Neuronal stem cell (in vitro differentiated cells): Measurements from ENCODE around the gene TMEM60.

Experiments
- DNase-seq: peaks from one replicate; pipeline ENCODE4 v3.0.0-alpha.2; 2013; ENCODE audit warnings: low spot score
- H2AFZ ChIP-seq: one replicate; pipeline ENCODE4 v1.6.1; 2013; ENCODE audit warnings: mild to moderate bottlenecking, low read length, inconsistent platforms
- H2AK5ac ChIP-seq: 2 replicates; pipeline ENCODE4 v1.6.1; 2013; ENCODE audit warnings: low read depth, mild to moderate bottlenecking, inconsistent platforms, low read length, moderate library complexity, mixed read lengths
- H2BK120ac ChIP-seq: 2 replicates; pipeline ENCODE4 v1.6.1; 2013; ENCODE audit warnings: low read depth, mild to moderate bottlenecking, inconsistent platforms, low read length, moderate library complexity, mixed read lengths
- H2BK12ac ChIP-seq: one replicate; pipeline ENCODE4 v1.6.1; 2013; ENCODE audit warnings: low read length, inconsistent platforms
- H2BK15ac ChIP-seq: 2 replicates; pipeline ENCODE4 v1.6.1; 2013; ENCODE audit warnings: mild to moderate bottlenecking, low read length, inconsistent platforms, mixed read lengths
- H2BK5ac ChIP-seq: one replicate; pipeline ENCODE4 v1.6.1; 2013; ENCODE audit warnings: inconsistent platforms, mild to moderate bottlenecking, low read length, moderate library complexity
- H3K14ac ChIP-seq: one replicate; pipeline ENCODE4 v1.6.1; 2013; ENCODE audit warnings: low read length, inconsistent platforms
- H3K18ac ChIP-seq: 2 replicates; pipeline ENCODE4 v1.6.1; 2013; ENCODE audit warnings: low read length, inconsistent platforms
- H3K23ac ChIP-seq: 2 replicates; pipeline ENCODE4 v1.6.1; 2013; ENCODE audit warnings: low read depth, mild to moderate bottlenecking, mixed read lengths, low read length, inconsistent platforms; ENCODE audit not compliant: poor library complexity
- H3K27ac ChIP-seq: replicated peaks from 3 replicates; pipeline ENCODE4 v1.5.1; 2013; ENCODE audit warnings: low read length, inconsistent platforms
- H3K27me3 ChIP-seq, 3 experiments: 2 replicates each; pipeline ENCODE4 v1.6.1; 2013; ENCODE audit warnings: low read length in 3 of 3, mild to moderate bottlenecking in 2 of 3, inconsistent platforms in 1 of 3, low read depth in 1 of 3, mixed read lengths in 1 of 3, moderate library complexity in 1 of 3; ENCODE audit not compliant: control insufficient read depth in 3 of 3, insufficient read depth in 3 of 3
- H3K36me3 ChIP-seq, 2 donors: replicated peaks in 1 of 2; 2 replicates each; pipeline ENCODE4 v1.6.1; 2013; ENCODE audit warnings: low read length in 2 of 2; ENCODE audit not compliant: control insufficient read depth in 2 of 2, insufficient read depth in 2 of 2
- H3K4ac ChIP-seq: 2 replicates; pipeline ENCODE4 v1.6.1; 2013; ENCODE audit warnings: inconsistent platforms, mild to moderate bottlenecking, low read length, moderate library complexity
- H3K4me1 ChIP-seq, 2 donors: 1 replicate in 1 of 2; 2 replicates in 1 of 2; pipeline ENCODE4 v1.6.1; 2013; ENCODE audit warnings: low read length in 2 of 2, low read depth in 1 of 2; ENCODE audit not compliant: control insufficient read depth in 2 of 2, insufficient read depth in 1 of 2
- H3K4me2 ChIP-seq: one replicate; pipeline ENCODE4 v1.6.1; 2013; ENCODE audit warnings: mild to moderate bottlenecking, low read length, inconsistent platforms; ENCODE audit not compliant: insufficient read depth, poor library complexity, severe bottlenecking
- H3K4me3 ChIP-seq, 2 donors: 2 replicates each; pipeline ENCODE4 v1.5.1; 2013; ENCODE audit warnings: low read length in 2 of 2, mild to moderate bottlenecking in 2 of 2, inconsistent platforms in 1 of 2, moderate library complexity in 1 of 2
- H3K79me1 ChIP-seq: one replicate; pipeline ENCODE4 v1.6.1; 2013; ENCODE audit warnings: low read depth, mild to moderate bottlenecking, inconsistent platforms, low read length, moderate library complexity
- H3K9ac ChIP-seq: one replicate; pipeline ENCODE4 v1.6.1; 2013; ENCODE audit warnings: mild to moderate bottlenecking, low read depth, low read length, inconsistent platforms; ENCODE audit not compliant: poor library complexity
- H3K9me3 ChIP-seq, 2 donors: replicated peaks in 1 of 2; 2 replicates each; pipeline versions ENCODE3 to v1.6.1; 2013; ENCODE audit warnings: low read length in 2 of 2, mild to moderate bottlenecking in 2 of 2, inconsistent platforms in 1 of 2, low read depth in 1 of 2, mixed read lengths in 1 of 2, moderate library complexity in 1 of 2; ENCODE audit not compliant: control insufficient read depth in 2 of 2, insufficient read depth in 1 of 2
- H4K8ac ChIP-seq: one replicate; pipeline ENCODE4 v1.6.1; 2013; ENCODE audit warnings: low read depth, mild to moderate bottlenecking, inconsistent platforms, low read length, moderate library complexity
- H4K91ac ChIP-seq: one replicate; pipeline ENCODE4 v1.6.1; 2013; ENCODE audit warnings: low read length, low read depth, mild to moderate bottlenecking, inconsistent platforms; ENCODE audit not compliant: poor library complexity
- WGBS, 2 donors: extraction: QIAGEN DNeasy Blood & Tissue Kit; methylation state at CpG; one replicate each; pipeline ENCODE4 v1.1.7; 2013; ENCODE audit warnings: missing lambda C conversion rate in 2 of 2, mixed read lengths in 1 of 2; ENCODE audit not compliant: insufficient read length in 2 of 2, insufficient replicate concordance in 1 of 2; ENCODE audit errors: extremely low coverage in 2 of 2; 5-methylcytosine and 5-hydroxymethylcytosine counted together

The TMEM60 gene

GRCh38 chr7:77827999-77828398 is 29.8 kb upstream of the TMEM60 start:
- Histone ChIP-seq H2AK5ac (no peak overlapping the region), H2BK15ac (no peak overlapping the region), H3K9ac (no peak overlapping the region), H3K4me2 (no peak overlapping the region), H3K4ac (no peak overlapping the region), H2BK120ac (no peak overlapping the region), H3K36me3 (peaks cover 0 to 6% of the 10 kb centered on the region in 2 donors), H3K9me3 (no peaks in the 10 kb centered on the region), H2AFZ (no peak overlapping the region), H3K4me3 (no peak overlapping the region), H4K8ac (no peak overlapping the region), H3K14ac (no peak overlapping the region), H3K79me1 (no peaks in the 10 kb centered on the region), H3K23ac (no peak overlapping the region), H3K27ac (no peak overlapping the region), H4K91ac (no peak overlapping the region), H3K27me3 (no peaks in the 10 kb centered on the region), H2BK5ac (no peak overlapping the region), H3K18ac (no peak overlapping the region), H2BK12ac (no peak overlapping the region), H3K4me1 (peaks cover 0 to 2% of the 10 kb centered on the region in 2 donors)
- no peak for DNase-seq
- no CpG with 5 or more reads among the region's 2 CpGs for WGBS, 2 donors

GRCh38 chr7:77826300-77826699 is 28.1 kb upstream of the TMEM60 start:
- no peak overlapping the region for H3K9ac ChIP-seq
- no peak overlapping the region for H3K4me2 ChIP-seq
- peaks cover 5% of the 10 kb centered on the region for H3K79me1 ChIP-seq
- no peak overlapping the region for H2AK5ac ChIP-seq
- H2BK120ac ChIP-seq = no peak overlapping the region
- no peak overlapping the region for H3K18ac ChIP-seq
- H2BK5ac ChIP-seq = no peak overlapping the region
- H3K9me3 ChIP-seq = peaks cover 11 to 13% of the 10 kb centered on the region in 2 donors
- H3K27ac ChIP-seq = no peak overlapping the region
- H2AFZ ChIP-seq = no peak overlapping the region
- H3K36me3 ChIP-seq = peaks cover 0 to 2% of the 10 kb centered on the region in 2 donors
- no peak overlapping the region for H2BK15ac ChIP-seq
- H4K91ac ChIP-seq = no peak overlapping the region
- H3K4me1 ChIP-seq = peaks cover 0 to 2% of the 10 kb centered on the region in 2 donors
- H3K4me3 ChIP-seq = no peak overlapping the region
- DNase-seq = no peak
- H3K23ac ChIP-seq = no peak overlapping the region
- no peaks in the 10 kb centered on the region for H3K27me3 ChIP-seq
- no peak overlapping the region for H3K4ac ChIP-seq
- no CpG with 5 or more reads among the region's 2 CpGs for WGBS, 2 donors
- no peak overlapping the region for H4K8ac ChIP-seq
- no peak overlapping the region for H2BK12ac ChIP-seq
- no peak overlapping the region for H3K14ac ChIP-seq

GRCh38 chr7:77825131-77825530 is 26.9 kb upstream of the TMEM60 start:
- Histone ChIP-seq H4K91ac (no peak overlapping the region), H3K27ac (no peak overlapping the region), H2BK120ac (no peak overlapping the region), H2AFZ (no peak overlapping the region), H3K4me2 (no peak overlapping the region), H4K8ac (no peak overlapping the region), H3K4ac (no peak overlapping the region), H3K9ac (no peak overlapping the region), H2BK15ac (no peak overlapping the region), H2BK5ac (no peak overlapping the region), H3K9me3 (peaks cover 16 to 24% of the 10 kb centered on the region in 2 donors), H2AK5ac (no peak overlapping the region), H3K4me3 (no peak overlapping the region), H3K14ac (no peak overlapping the region), H3K27me3 (no peaks in the 10 kb centered on the region), H3K23ac (no peak overlapping the region), H3K36me3 (peaks cover 0 to 2% of the 10 kb centered on the region in 2 donors), H2BK12ac (no peak overlapping the region), H3K4me1 (no peaks in the 10 kb centered on the region), H3K79me1 (peaks cover 8% of the 10 kb centered on the region), H3K18ac (no peak overlapping the region)
- no peak for DNase-seq
- WGBS, 2 donors = no CpG with 5 or more reads among the region's 3 CpGs

GRCh38 chr7:77824636-77825035 is 26.4 kb upstream of the TMEM60 start:
- Histone ChIP-seq H2AK5ac (no peak overlapping the region), H2BK5ac (no peak overlapping the region), H3K9ac (no peak overlapping the region), H3K18ac (no peak overlapping the region), H4K91ac (no peak overlapping the region), H3K36me3 (peaks cover 0 to 2% of the 10 kb centered on the region in 2 donors), H3K4me2 (no peak overlapping the region), H2BK15ac (no peak overlapping the region), H2AFZ (no peak overlapping the region), H3K79me1 (peaks cover 8% of the 10 kb centered on the region), H3K9me3 (peaks cover 16 to 28% of the 10 kb centered on the region in 2 donors), H3K14ac (no peak overlapping the region), H3K27me3 (no peaks in the 10 kb centered on the region), H2BK12ac (no peak overlapping the region), H3K4me3 (no peak overlapping the region), H3K4me1 (no peaks in the 10 kb centered on the region), H3K4ac (no peak overlapping the region), H3K27ac (no peak overlapping the region), H3K23ac (no peak overlapping the region), H2BK120ac (no peak overlapping the region), H4K8ac (no peak overlapping the region)
- no CpG with 5 or more reads among the region's 5 CpGs for WGBS, 2 donors
- no peak for DNase-seq
